HL-60/S4 (cell line): ENCODE measurements around the gene SDK2.

ENCODE experiments used
- in situ Hi-C: fragments of 300-500 bp; cut with MboI; formaldehyde crosslinking; loops from 2 replicates; pipeline ENCODE4 v1.14.3; 2022; ENCODE audit warnings: low sequenced_read_pairs

The SDK2 gene, protein sequence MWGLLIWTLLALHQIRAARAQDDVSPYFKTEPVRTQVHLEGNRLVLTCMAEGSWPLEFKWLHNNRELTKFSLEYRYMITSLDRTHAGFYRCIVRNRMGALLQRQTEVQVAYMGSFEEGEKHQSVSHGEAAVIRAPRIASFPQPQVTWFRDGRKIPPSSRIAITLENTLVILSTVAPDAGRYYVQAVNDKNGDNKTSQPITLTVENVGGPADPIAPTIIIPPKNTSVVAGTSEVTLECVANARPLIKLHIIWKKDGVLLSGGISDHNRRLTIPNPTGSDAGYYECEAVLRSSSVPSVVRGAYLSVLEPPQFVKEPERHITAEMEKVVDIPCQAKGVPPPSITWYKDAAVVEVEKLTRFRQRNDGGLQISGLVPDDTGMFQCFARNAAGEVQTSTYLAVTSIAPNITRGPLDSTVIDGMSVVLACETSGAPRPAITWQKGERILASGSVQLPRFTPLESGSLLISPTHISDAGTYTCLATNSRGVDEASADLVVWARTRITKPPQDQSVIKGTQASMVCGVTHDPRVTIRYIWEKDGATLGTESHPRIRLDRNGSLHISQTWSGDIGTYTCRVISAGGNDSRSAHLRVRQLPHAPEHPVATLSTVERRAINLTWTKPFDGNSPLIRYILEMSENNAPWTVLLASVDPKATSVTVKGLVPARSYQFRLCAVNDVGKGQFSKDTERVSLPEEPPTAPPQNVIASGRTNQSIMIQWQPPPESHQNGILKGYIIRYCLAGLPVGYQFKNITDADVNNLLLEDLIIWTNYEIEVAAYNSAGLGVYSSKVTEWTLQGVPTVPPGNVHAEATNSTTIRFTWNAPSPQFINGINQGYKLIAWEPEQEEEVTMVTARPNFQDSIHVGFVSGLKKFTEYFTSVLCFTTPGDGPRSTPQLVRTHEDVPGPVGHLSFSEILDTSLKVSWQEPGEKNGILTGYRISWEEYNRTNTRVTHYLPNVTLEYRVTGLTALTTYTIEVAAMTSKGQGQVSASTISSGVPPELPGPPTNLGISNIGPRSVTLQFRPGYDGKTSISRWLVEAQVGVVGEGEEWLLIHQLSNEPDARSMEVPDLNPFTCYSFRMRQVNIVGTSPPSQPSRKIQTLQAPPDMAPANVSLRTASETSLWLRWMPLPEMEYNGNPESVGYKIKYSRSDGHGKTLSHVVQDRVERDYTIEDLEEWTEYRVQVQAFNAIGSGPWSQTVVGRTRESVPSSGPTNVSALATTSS (N-terminal part only)

DNA sequence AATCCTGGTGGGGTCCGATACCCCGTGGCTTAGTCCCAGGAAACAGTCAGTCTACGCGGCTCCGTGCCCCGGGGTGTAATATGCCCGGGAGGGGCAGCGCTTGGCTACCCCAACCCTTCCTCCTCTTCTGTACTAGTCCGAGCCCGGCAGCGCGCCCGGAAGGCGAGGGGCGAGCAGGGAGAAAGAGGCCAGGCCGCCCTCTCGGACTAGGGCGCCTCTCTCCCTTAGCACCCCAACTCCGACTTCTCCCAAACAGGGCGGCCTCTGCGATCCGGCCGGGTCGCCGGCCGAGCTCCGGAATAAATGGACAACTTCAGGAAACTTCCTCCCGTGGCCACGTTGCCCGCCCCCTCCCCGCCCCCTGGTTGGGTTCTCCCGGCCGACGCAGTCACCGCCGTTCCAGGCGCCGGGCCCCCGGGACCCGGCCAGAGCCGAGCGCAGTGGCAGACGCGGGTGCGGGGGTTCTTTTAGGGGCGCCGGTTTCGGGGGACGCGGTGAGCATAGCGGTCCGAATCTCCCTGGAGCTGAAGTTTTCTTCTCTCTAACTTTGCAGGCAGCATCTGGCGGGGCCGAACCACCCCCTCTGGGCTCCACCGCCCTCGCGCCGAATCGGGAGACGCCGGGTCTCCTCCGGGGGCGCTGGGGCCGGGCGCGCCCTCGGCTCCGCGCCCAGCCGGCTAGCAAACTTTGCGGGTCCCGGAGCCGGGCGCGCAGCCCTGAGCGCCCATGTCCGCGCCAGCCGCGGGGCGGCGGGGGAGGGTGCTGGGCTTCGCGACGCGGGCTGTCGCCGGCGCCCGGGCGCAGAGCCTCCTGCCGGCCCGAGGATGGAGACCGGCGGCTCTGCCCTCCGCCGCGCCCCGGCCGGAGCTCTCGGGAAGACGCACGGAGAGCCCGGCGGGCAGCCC, at the start of gene SDK2:
Gene SDK2 (minus strand): TSS at position 301 of the 905 bp plus-strand sequence. CDS start 357 bp downstream, outside the sequence.
- in situ Hi-C loops: no loop called here

DNA sequence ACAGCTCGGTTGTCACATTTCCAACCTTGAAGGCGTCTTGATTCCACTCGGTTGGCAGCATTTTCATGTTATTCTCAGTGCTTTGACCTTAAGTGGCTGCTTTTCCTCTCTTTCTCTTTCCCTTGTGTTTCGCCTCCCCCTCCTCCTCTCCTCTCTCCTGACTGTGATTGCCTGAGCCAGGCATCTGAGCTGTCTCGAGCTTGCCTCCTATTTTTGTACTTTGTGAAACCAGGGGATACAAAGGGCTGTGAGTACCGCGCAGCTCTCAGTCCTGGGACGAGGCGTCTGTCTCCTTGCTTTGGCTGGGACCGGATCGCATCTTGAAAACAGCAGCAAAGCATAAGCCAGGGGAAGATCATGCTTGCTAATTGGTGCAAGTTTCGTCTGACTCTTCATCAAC, 48.8 kb upstream of the SDK2 start:
- in situ Hi-C loops: no loop called here

DNA sequence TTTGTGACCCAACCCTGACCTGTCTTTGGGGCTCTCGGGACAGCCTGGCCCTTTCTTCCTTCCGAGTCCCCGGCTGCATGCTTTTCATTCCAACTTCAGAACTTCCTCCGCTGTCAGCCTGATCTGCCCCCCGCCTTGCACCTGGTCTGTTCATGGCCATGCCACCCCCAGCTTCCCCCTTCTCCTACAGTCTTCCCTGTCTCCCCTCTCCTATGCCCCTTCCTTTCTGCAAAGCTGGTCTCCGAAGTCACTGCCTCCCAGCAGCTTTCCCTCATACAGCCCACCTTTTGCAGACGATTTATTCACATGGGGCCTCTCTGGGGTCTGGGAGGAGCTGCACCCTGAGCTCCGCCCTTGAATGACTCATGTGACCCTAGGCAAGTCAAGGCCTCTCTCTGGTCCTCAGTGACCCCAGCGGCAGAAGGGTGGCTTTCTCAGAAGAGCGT, 47.1 kb upstream of the SDK2 start:
- in situ Hi-C loops: no loop called here

DNA sequence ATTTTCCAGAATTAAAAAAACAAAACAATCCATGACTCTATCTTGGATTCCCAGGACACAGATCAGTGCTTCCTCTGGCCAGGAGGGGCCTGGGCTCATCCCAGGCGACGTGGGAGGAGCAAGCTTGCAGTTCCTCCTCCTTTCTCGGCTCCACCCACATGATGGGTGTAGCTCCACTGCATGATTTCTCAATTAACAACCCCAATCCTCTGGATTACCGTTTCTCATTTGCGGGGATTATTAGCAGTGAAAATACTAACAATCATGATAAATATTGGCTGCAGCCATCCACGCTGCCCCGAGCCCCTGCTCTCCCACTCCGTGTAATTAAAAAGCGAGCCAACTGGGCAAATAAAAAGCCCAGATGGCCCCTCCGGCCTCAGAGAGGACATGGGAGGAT, 46.4 kb upstream of the SDK2 start:
- in situ Hi-C loops: no loop called here

DNA sequence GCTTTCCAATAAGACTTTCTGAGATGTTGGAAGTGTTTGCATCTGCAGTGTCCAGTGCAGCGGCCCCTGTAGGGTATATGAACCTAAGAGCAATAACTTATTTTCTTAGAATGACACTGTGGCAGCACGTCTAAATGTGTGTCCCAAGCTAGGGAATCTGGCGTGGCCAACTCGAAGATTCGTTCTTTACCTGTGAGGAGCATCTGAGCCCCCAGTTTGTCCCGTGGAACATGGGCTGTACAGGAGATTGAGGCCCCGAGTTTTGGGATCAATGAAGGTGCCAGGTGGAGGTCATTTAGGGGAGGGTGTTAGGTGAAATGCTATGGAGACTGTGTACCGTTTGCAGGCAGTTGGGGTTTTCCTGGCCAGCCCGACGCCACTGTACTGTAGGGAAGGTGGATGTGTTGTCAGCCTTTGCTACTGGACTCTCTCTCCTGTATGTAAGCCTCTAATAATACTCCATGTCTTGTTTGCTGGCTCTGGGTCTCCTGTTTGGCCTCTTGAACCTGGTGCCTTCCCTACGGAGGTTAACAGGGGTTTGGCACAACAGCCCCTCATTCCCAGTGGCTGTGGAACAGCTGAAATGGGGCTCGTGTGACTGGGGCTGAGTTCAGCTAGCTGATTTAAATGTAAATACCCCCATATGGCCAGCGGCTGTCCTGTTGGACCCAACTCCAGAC, 45.5 kb upstream of the SDK2 start:
- in situ Hi-C loops: no loop called here

DNA sequence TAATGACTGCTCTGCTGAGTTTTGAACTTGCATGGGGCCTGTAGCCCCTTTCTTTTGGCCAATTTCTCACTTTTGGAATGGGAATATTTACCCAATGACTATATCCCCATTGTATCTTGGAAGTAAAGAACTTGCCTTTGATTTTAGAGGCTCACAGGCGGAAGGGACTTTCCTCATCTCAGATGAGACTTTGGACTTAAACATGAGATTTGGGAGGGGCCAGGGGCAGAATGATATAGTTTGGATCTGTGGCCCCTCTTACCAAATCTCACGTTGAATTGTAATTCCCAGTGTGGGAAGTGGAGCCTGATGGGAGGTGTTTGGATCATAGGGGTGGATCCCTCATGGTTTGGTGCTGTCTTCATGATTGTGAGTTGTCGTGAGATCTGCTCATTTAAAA, 42.7 kb upstream of the SDK2 start:
- in situ Hi-C loops: no loop called here

DNA sequence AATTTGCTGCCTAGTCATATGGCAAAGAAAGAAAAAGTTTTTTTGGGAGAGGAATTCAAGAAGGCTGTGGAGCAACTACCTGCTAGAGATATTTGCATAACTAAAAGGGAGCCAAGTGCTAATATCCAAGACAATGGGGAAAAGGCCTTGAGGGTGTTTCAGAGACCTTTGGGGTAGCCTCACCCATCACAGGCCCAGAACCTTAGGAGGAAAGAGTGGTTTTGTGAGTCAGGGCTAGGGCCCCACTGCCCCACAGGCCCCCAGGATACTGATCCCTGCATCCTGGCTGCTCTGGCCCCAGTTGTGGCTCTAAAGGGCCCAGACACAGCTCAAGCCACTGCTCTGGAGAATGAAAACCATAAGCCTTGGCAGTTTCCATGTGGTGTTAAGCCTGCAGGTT, 41.9 kb upstream of the SDK2 start:
- in situ Hi-C loops: no loop called here

DNA sequence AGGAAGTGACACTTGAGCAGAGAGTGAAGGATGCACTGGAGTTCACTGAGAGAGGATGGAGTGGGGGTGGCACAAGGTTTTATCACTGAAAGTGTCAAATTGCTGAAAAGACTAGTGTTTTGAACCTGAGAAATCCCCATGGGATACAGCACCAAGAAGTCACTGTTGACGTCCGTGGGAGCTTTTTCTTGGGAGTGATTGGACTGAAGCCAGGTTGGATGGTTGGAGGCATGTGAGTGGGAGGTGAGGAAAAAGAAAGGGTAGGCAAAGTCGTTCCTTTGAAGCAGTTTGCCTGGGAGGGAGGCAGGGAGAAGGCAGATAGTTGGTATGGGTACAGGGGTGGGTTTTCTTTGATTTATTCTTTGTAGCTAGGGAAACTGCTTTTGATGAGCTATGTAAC, 39.9 kb upstream of the SDK2 start:
- in situ Hi-C loops: no loop called here

DNA sequence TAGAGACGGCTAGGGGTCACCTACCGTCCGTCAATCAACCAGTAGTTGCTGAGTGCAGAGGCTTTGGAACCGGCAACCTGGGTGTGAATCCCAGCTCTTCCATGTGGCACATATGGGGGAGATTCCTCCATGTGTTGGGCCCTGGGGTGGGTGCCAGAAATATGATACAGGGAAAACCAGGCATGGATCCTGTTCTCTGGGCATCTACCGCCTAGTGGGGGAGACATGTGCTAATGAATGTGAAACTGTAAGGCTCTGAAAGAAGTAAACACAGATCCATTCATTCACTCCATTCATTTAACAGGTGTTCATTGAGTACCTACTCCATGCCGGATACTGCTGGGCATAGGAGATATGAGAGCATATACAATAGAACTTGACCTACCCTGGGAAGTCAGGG, 39.5 kb upstream of the SDK2 start:
- in situ Hi-C loops: no loop called here

DNA sequence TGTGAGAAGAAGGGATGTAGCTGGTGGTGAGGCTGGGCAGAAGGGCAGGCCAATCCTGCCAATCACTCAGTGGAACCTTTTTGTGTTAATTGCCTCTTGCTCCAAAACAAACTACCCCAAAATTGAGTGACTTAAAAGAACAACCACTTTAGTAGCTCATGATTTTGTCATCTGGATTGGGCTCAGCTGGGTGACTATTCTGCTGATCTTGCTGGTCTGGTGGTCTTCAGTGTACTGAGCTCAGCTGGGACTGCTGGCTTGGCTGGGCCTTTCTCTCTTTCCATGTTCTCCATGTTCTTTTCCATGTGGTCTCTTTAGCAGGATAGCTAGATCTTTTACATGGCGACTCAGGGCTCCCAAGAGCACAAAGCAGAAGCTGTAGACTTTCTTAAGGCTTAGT, 37.7 kb upstream of the SDK2 start:
- in situ Hi-C loops: no loop called here

DNA sequence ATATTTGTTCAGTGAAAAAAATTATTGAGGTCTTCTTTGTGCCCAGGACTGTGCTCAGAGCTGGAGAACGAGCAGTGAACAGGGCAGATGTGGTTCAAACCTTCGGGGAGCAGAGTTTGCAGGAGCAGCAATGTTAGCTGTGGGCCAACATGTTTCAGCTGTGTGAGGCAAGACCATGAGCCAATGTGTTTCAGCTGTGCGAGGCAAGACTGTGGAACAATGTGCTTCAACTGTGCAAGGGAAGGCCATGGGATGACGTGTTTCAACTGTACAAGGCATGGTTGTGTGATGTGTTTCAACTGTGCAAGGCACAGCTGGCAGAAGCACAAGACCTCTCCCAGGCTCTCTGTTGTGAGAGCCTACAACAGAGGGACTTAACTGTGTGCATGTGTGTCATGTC, 35.2 kb upstream of the SDK2 start:
- in situ Hi-C loops: no loop called here

DNA sequence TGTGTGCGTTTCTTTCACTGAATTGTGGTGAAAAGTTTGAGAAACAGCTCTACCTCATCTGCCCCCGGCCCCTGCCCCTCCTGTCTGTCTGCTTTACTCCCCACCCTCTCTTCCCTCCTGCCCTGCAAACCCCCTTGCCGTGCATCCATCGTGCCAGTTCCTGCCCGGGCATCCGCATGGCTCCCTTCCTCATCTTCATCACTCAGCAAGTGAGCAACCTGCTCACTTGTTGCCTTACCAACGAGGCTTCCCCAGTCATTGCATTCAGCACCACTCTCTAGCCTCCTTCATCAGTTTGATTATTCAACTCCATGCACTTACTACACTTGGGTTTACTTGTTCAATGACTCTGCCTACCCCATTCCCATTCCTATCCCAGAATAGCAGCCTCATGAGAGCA, 34.8 kb upstream of the SDK2 start:
- in situ Hi-C loops: no loop called here

DNA sequence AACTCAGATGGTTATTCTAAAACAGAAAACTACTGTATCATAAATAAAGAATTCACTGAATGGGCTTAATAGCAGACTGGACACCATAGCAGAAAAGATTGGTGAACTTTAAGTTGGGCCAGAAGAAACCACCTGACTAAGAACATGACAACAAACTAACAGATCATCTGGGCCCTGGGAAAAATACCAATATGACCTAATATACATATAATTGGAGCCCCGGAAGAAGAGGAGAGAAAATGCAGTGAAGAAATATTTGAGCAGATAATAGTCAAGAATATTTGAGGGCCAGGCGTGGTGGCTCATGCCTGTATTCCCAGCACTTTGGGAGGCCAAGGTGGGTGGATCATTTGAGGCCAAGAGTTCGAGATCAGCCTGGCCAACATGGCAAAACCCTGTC, 25.5 kb upstream of the SDK2 start:
- in situ Hi-C loops: no loop called here

DNA sequence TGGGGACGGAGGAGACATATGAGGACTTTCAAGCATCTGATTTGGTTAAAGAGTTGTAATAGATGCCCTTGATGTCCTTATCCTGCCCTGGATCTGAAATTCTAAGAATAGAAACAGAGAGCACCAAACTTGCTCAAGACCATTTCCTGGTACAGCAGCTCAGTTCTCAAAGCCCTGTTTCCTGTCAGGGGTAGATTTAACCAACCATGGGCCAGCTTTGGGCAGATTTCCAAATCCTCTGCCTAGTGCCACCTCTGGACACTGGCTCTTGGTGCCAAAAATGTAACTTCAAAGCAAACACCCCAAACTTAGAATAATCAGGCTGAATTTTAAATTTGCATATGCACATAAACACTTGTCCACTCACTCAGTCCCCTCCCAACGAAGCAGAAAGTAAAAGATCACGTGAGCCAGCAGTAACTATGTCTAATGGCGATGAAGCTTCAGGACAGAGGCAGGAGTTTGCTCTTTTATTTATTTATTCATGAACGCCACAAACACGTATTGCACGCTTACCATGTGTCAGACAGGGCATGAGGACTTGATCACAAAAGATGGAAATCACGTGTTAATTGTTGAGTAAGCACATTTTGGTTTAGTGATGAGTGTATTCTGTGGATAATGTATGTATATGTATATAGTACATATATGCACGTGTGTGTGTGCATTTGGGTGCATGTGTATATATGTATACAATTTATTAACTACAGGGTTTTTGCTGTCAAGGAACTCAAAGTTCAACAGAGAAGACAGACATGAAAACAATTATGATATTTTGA, 23.1 kb upstream of the SDK2 start:
- in situ Hi-C loops: no loop called here

DNA sequence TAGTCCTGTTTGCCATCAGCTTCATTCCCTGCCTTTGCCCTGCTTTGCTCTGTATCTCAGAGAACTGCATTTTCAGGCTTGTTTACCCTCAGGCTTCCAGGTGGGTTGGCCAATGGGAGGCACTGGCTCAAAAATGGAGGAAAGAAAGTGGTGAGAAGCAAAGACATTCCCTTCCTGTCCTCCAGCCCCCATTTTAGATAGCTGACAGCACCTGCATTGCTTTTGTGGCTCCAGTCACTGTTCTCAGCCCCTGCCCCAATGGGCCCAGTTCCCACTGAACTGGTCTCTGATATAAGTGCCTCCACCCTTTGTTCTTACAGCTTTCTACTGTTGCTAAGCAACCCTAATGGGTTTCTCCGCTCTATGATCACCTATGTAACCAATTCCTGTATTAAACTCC, 19.4 kb upstream of the SDK2 start:
- in situ Hi-C loops: no loop called here

DNA sequence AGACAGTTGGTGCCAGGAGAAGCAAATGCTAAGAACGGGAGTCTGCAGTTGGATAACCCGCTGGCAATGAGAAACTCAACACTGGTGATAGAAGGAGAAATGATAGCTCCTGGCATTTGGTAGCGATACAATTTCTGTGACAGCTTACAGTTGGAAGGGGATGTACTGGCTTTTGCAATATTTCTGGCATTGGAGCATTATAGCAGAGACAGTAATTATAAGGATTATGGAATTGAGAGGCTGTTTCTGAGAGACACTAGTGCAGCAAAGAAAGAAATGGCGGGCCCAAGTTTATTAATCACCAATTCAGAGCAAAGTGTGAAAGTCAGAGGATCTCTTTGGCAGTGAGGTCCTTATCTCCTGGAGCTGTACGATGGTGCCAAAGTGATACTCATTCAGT, 16.1 kb upstream of the SDK2 start:
- in situ Hi-C loops: no loop called here

DNA sequence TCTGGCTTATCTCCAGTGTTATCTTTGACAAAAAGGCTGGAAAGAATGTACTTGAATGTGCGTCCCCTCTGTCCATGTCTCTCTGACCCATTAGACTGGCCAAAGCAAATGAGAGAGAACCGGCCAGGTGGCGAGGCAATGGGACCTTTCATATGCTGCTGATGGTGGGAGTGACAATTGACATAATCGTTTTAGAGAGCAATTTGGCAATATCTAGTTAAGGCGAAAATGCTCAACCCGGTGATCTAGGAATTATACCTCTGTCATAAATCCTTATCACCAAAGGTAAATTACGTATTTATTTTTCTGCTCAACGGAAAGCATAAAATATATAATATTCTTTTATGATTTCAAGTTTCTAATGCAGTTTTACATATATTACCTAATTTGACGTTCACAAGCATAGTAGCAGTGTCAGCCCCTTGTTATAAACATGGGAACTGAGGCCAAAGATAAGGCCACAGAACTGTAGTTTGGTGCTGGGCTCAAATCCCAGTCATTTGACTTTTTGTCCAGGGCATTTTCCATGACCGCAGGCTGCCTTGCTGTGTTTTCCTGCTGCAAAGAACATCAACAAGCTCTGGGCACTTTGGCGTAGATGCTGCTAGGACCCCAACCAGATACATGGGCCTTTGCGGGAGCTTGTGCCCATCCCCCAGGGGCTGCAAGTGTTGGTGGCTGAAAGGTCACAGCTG, 14.7 kb upstream of the SDK2 start:
- in situ Hi-C loops: no loop called here

DNA sequence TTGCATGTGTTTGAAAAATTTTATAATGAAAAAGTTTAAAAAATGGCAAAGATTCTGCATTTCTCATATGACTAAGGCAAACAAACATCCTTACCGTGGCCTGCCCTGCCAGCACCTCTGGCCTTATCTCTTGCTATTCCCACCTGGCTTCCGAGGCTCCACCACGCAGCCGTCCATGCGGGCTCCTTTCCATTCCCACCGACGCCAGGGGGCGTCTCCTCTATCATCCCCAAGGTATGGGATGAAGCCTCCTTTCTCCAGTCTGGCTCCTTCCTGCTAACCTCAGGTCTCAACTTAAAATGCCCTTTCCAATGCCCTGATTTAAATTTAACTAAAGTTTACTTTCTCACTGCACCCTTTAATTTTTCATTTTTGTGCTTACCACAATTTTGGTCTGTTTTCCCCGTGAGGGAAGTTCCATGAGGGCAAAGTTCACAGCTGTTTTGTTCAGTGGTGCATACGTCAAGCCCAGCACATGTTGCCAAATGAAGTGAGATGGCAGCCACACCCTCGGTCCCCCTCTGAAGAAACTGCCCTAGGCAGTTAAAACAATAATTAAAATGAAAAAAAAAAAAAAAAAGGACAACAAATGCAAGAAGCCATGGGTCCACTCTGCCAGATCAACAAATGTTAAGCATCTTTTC, 13.3 kb upstream of the SDK2 start:
- in situ Hi-C loops: no loop called here
